ENCODE results near the gene VPS18.

The VPS18 gene

DNA sequence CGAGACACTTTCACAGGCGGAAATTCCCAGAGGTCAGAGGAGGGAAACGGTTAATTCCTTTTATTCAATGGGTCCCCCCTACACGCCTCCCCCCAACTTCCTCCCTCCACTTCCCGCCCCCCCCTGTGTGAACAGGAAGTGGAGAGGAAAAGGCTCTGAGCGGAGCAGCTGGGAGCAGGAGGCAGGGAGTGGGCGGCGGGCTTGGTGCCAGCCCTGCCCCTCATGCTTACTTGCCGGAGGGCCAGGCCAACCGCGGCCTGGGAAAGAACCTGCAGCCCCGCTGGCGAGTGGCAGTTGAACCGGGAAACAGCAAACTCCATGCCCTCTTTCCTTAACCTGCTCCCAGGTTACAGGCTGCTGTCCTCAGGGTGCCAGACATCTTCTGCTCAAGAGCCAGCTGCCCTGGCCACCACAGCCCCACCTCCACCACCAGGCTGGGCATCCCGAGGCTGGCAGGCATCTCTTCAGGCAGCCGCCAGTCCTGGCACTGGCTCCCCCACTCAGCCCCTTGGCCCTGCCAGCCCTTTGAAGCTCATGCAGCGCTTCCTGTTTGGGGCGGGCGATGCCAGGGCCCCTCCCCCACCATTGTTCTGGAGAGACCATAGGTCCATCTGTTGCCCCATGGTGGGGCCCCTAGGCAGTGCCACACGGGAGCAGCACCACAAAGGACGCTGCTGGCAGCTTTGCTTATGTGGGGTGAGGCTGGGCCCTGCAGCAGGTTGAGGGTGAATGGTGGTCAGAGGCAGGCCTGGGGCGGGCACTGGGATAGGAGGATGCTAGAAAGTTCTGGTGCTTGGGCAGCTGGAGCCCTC, 12.9 kb downstream of the VPS18 start:
- H3K4me1 ChIP-seq (ENCODE audit: control insufficient read depth, insufficient read depth, low read length), result peaks cover 40% of the 10 kb centered on the region
- H3K9ac ChIP-seq (ENCODE audit: low read length), result peak overlapping the region; percentile 87
- H3K36me3 ChIP-seq (ENCODE audit: control insufficient read depth, insufficient read depth, low read length), result peaks cover 9% of the 10 kb centered on the region
- peak overlapping the region; percentile 82 for H3K4me3 ChIP-seq (ENCODE audit: low read length)
- H3K27me3 ChIP-seq (ENCODE audit: control insufficient read depth, insufficient read depth, low read length), result no peaks in the 10 kb centered on the region
- no peaks in the 10 kb centered on the region for H3K9me3 ChIP-seq (ENCODE audit: control insufficient read depth, low read length)

DNA sequence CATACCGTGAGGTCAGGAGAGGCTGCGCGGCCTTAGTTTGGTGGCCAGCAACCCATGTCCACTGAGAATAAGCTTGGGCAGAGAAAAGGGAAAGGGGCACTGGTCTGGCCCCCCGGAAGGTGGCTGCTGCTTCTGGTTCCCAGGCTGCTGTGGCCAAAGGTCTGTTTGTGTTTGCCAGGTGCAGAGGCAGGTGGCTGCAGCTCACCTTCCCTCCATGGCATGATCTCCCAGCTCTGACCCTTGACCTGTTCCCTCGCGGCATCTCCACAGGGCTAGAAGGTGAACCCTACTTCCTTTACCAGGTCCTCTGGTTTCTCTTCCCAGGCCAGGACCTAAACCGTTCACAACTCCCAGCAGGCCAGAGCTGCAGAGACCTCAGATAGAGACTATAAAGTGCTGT, 13.8 kb downstream of the VPS18 start:
- Histone ChIP-seq H3K27me3 (ENCODE audit: control insufficient read depth, insufficient read depth, low read length) (no peaks in the 10 kb centered on the region), H3K36me3 (ENCODE audit: control insufficient read depth, insufficient read depth, low read length) (peaks cover 8% of the 10 kb centered on the region), H3K9me3 (ENCODE audit: control insufficient read depth, low read length) (no peaks in the 10 kb centered on the region), H3K9ac (ENCODE audit: low read length) (no peak overlapping the region), H3K4me1 (ENCODE audit: control insufficient read depth, insufficient read depth, low read length) (peaks cover 39% of the 10 kb centered on the region), H3K4me3 (ENCODE audit: low read length) (no peak overlapping the region)

DNA sequence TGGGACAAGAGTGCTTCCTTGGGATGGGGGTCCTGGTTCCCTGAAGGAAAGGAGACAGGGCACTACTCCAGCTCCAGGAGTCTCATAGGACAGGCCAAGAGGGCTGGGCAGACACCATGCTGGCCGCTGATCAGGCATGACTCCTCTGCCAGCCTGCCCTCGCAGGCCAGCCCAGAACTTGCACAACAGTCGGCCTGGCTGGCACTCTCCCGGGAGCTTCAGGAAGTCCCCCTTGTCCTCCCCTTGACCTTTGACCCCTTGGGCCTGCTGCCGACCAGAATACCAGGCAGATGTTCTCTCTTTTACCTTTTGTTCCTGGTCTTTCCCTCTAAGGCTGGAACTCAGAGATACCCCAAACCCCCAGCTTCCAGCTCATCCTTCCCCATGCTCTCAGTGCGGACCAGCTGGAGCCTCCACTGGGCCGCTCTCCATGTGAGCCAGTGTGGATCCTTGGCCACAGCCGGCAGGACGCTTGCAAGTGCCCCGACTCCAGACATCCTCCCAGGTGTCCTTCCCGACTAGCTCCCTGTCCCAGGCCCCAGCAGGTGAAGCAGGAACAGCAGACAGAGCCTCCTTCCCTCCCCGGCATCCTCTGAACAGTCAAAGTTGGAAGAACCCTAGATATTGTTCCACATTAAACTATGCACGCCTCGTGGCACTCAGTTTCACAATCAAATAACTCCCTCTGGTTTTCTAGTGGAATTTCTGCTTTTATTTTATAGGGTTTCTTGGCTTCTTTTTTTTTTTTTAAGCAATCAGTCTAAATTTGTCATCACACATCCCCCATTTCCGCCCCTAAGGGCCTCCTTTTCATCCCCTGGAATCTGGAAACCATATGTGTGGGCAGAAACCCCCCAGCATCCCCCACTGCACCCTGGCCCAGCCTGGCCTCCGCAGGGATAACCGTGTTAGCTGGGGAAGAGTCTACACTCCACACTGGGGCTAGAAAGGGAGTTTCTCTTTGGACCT, 15.7 kb downstream of the VPS18 start:
- Histone ChIP-seq H3K9ac (ENCODE audit: low read length) (no peak overlapping the region), H3K36me3 (ENCODE audit: control insufficient read depth, insufficient read depth, low read length) (no peaks in the 10 kb centered on the region), H3K9me3 (ENCODE audit: control insufficient read depth, low read length) (no peaks in the 10 kb centered on the region), H3K4me3 (ENCODE audit: low read length) (no peak overlapping the region), H3K27me3 (ENCODE audit: control insufficient read depth, insufficient read depth, low read length) (no peaks in the 10 kb centered on the region), H3K4me1 (ENCODE audit: control insufficient read depth, insufficient read depth, low read length) (peaks cover 30% of the 10 kb centered on the region)

DNA sequence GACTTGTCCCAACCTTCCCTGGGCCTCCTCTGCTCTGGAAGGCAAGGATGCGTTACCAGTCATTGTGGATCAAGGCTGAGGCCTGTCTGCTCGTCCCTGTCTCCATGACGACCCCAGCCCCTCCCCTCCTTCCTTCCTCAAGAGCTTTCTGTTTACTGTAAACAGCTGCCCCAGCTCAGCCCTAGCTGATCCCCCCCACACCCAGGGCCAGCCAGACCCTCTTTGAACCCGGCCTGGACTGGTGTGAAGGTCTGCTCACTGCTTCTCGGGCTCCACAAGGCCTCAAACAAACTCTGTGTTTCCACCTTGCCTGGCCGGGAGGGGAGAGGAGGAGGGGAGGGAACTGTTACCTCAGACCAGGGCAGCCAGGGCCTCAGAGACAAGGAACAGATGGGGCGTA, 16.9 kb downstream of the VPS18 start:
- no peaks in the 10 kb centered on the region for H3K9me3 ChIP-seq (ENCODE audit: control insufficient read depth, low read length)
- H3K36me3 ChIP-seq (ENCODE audit: control insufficient read depth, insufficient read depth, low read length), result no peaks in the 10 kb centered on the region
- H3K4me3 ChIP-seq (ENCODE audit: low read length), result no peak overlapping the region
- H3K4me1 ChIP-seq (ENCODE audit: control insufficient read depth, insufficient read depth, low read length), result peaks cover 23% of the 10 kb centered on the region
- no peak overlapping the region for H3K9ac ChIP-seq (ENCODE audit: low read length)
- no peaks in the 10 kb centered on the region for H3K27me3 ChIP-seq (ENCODE audit: control insufficient read depth, insufficient read depth, low read length)

DNA sequence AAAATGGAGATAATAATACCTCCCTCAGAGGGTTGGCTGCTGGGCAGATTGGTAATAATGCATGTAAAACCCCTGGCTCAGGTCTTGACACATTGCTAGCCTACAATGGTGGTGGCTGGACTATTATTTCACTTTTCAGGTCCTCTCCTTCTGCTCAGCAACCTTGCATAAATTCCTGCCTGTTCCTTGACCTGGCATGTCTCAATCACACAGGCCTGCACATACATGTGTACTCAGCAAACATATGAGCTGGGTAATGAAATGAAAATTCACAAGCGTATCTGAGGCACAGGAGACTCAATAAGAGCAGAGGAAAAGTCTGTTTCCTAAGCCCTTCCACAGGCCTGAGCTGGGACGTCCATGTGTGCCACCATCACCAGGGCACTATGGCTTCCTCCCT, 17.4 kb downstream of the VPS18 start:
- H3K9me3 ChIP-seq (ENCODE audit: control insufficient read depth, low read length), result no peaks in the 10 kb centered on the region
- peaks cover 19% of the 10 kb centered on the region for H3K4me1 ChIP-seq (ENCODE audit: control insufficient read depth, insufficient read depth, low read length)
- H3K36me3 ChIP-seq (ENCODE audit: control insufficient read depth, insufficient read depth, low read length), result no peaks in the 10 kb centered on the region
- H3K27me3 ChIP-seq (ENCODE audit: control insufficient read depth, insufficient read depth, low read length), result no peaks in the 10 kb centered on the region
- no peak overlapping the region for H3K9ac ChIP-seq (ENCODE audit: low read length)
- no peak overlapping the region for H3K4me3 ChIP-seq (ENCODE audit: low read length)

DNA sequence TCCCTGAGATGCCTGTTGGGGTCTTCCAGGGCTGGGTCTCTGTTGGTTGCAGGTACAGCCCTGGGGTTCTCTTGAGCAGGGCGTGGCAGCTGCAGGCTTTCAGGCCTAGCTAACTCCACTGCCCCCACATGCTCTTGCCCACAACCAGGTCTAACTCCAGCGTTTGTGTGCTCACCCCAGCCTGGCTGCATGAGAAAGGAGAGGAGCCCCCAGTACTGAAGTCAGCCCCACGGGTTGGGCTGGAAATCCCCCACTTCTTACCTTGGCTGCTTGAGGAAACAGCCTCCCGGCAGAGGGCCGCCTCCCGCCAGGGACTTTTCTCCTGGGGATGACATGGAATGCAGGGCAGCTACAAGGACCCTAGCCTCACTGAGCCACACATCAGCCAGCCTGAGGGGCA, 18.2 kb downstream of the VPS18 start:
- H3K36me3 ChIP-seq (ENCODE audit: control insufficient read depth, insufficient read depth, low read length), result no peaks in the 10 kb centered on the region
- no peak overlapping the region for H3K9ac ChIP-seq (ENCODE audit: low read length)
- H3K4me1 ChIP-seq (ENCODE audit: control insufficient read depth, insufficient read depth, low read length), result peaks cover 11% of the 10 kb centered on the region
- no peaks in the 10 kb centered on the region for H3K27me3 ChIP-seq (ENCODE audit: control insufficient read depth, insufficient read depth, low read length)
- H3K9me3 ChIP-seq (ENCODE audit: control insufficient read depth, low read length), result no peaks in the 10 kb centered on the region
- H3K4me3 ChIP-seq (ENCODE audit: low read length), result no peak overlapping the region

DNA sequence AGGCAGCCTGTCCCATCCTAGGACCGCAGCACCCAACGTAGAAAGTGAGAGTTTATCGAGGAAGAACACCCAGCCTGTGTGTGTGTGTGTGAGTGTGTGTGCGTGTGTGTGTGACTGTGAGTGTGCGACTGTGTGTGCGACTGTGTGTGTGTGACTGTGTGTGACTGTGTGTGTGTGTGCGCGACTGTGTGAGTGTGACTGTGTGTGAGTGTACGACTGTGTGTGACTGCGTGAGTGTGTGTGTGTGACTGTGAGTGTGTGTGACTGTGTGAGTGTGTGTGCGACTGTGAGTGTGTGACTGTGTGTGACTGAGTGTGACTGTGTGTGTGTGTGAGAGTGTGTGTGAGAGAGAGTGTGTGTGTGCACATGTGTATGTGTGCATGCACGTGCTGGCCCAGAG, 19.8 kb downstream of the VPS18 start:
- Histone ChIP-seq H3K27me3 (ENCODE audit: control insufficient read depth, insufficient read depth, low read length) (no peaks in the 10 kb centered on the region), H3K36me3 (ENCODE audit: control insufficient read depth, insufficient read depth, low read length) (no peaks in the 10 kb centered on the region), H3K4me3 (ENCODE audit: low read length) (no peak overlapping the region), H3K9ac (ENCODE audit: low read length) (no peak overlapping the region), H3K4me1 (ENCODE audit: control insufficient read depth, insufficient read depth, low read length) (no peaks in the 10 kb centered on the region), H3K9me3 (ENCODE audit: control insufficient read depth, low read length) (no peaks in the 10 kb centered on the region)

DNA sequence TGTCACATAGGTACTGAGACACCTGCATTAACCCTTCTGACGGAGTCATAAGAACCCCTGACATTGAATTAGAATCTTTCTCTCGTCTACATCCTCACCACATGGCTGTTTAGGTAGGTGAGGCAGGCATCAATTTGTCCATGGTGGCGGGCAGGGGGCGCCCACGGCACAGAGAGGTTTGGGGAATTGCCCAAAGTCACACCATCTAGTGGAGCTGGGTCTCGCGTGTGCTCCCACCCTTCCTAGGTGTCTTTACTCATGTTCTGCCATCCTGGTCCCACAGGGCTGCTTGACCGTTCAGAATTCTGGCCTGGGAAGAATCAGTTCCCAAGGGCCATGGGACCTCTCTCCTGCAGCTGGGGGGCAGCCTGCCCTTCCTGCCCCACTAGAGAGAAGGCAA, 20.2 kb downstream of the VPS18 start:
- Histone ChIP-seq H3K9ac (ENCODE audit: low read length) (no peak overlapping the region), H3K36me3 (ENCODE audit: control insufficient read depth, insufficient read depth, low read length) (no peaks in the 10 kb centered on the region), H3K27me3 (ENCODE audit: control insufficient read depth, insufficient read depth, low read length) (no peaks in the 10 kb centered on the region), H3K4me3 (ENCODE audit: low read length) (no peak overlapping the region), H3K9me3 (ENCODE audit: control insufficient read depth, low read length) (no peaks in the 10 kb centered on the region), H3K4me1 (ENCODE audit: control insufficient read depth, insufficient read depth, low read length) (no peaks in the 10 kb centered on the region)

DNA sequence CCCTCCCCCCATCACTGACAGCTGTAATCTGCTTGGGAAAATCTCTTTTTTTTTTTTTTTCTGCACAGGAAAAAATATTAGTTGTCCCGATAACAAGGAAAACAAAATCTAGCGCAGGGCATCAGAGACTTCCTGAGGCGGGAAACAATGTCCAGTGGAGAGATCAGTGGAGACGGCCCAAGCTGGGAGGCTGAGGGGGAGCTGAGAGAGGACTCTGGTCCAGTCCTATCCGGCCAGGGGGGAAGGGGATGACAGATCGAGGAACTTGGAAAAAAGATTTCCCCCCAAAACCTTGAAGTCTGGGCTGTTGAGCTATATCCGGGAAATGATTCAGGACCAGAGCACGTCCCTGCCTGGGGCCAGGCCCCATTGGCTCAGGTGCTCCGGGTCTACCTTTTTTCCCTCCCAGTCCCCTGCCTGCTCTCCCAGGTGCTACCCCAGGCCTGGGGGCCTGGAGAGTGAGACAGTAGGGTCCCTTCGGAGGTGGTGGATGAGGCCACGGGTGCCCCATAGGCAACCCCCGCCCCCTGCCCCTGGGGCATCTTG, 20.9 kb downstream of the VPS18 start:
- Histone ChIP-seq H3K4me1 (ENCODE audit: control insufficient read depth, insufficient read depth, low read length) (no peaks in the 10 kb centered on the region), H3K9me3 (ENCODE audit: control insufficient read depth, low read length) (no peaks in the 10 kb centered on the region), H3K9ac (ENCODE audit: low read length) (no peak overlapping the region), H3K27me3 (ENCODE audit: control insufficient read depth, insufficient read depth, low read length) (no peaks in the 10 kb centered on the region), H3K36me3 (ENCODE audit: control insufficient read depth, insufficient read depth, low read length) (no peaks in the 10 kb centered on the region), H3K4me3 (ENCODE audit: low read length) (no peak overlapping the region)

DNA sequence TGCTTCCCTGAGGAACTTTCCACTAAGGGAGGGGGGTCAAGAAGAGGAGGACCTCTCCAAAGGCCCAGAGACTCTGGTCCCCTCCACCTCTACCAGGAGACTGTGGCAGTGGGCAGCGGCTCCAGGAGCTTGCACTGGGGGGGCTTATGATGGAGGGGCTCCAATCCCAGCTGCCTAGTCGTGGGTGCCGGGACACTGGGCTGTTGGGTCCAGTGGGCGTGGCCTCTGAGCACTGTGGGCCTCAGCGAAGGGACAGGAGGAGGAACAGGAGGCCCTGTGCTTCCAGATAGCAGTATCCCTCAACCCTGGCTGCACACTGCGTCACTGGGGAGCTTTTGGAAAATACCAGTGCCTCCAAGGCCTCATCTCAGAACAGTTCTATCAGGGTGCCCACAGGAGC, 21.4 kb downstream of the VPS18 start:
- Histone ChIP-seq H3K4me3 (ENCODE audit: low read length) (no peak overlapping the region), H3K9me3 (ENCODE audit: control insufficient read depth, low read length) (no peaks in the 10 kb centered on the region), H3K9ac (ENCODE audit: low read length) (no peak overlapping the region), H3K36me3 (ENCODE audit: control insufficient read depth, insufficient read depth, low read length) (no peaks in the 10 kb centered on the region), H3K4me1 (ENCODE audit: control insufficient read depth, insufficient read depth, low read length) (no peaks in the 10 kb centered on the region), H3K27me3 (ENCODE audit: control insufficient read depth, insufficient read depth, low read length) (no peaks in the 10 kb centered on the region)

DNA sequence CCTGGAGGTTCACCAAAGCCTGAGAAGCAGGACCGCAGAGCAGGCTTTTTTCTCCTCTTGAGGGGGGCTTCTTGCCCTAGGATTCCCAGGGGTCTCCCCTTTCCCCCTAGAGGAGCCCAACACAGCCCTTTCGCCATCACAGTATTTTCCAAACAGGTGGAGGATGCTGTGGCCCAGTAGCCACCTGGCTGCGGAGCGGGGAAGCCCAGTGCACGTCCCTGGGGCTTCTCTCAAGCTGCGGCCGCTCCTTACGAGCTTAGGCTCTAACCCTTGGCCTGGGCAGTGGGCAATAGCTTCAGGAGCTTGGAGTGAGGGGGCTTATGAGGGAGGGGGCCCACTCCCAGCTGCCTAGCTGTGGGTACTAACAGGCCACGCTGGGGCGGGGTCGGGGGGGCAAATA, 23.3 kb downstream of the VPS18 start:
- H3K9ac ChIP-seq (ENCODE audit: low read length), result no peak overlapping the region
- no peak overlapping the region for H3K4me3 ChIP-seq (ENCODE audit: low read length)
- H3K4me1 ChIP-seq (ENCODE audit: control insufficient read depth, insufficient read depth, low read length), result peaks cover 2% of the 10 kb centered on the region
- no peaks in the 10 kb centered on the region for H3K27me3 ChIP-seq (ENCODE audit: control insufficient read depth, insufficient read depth, low read length)
- H3K9me3 ChIP-seq (ENCODE audit: control insufficient read depth, low read length), result no peaks in the 10 kb centered on the region
- no peaks in the 10 kb centered on the region for H3K36me3 ChIP-seq (ENCODE audit: control insufficient read depth, insufficient read depth, low read length)
